Thyroid gland (tissue), 4 donors: ENCODE data around the gene NPPC. TPM values are rescaled to one million over a fixed set of nuclear protein-coding genes. Genes with fewer than 3 reads are reported as not detected.

Source experiments
- DNase-seq, 2 donors: peaks; one replicate each; pipeline ENCODE4 v3.0.0-alpha.2; 2019
- H3K27ac ChIP-seq, 3 donors: fragments of 200-600 bp; sonication (generic); 1 replicate in 2 of 3; 2 replicates in 1 of 3; pipeline ENCODE4 v1.5.1; 2016 to 2019; ENCODE audit warnings: mild to moderate bottlenecking in 1 of 3, moderate library complexity in 1 of 3
- H3K27me3 ChIP-seq: fragments of 200-600 bp; sonication (generic); one replicate; pipeline ENCODE4 v1.5.1; 2019
- H3K36me3 ChIP-seq, 2 donors: fragments of 200-600 bp; sonication (generic); one replicate each; pipeline ENCODE4 v1.5.1; 2016 to 2019
- H3K4me1 ChIP-seq, 2 donors: fragments of 200-600 bp; sonication (generic); one replicate each; pipeline ENCODE4 v1.5.1; 2017 to 2019
- H3K4me3 ChIP-seq, 3 donors: fragments of 200-600 bp; sonication (generic); replicated peaks in 1 of 3; 1 replicate in 2 of 3; 2 replicates in 1 of 3; pipeline ENCODE4 v1.5.1; 2016; ENCODE audit warnings: mild to moderate bottlenecking in 1 of 3
- H3K9me3 ChIP-seq: fragments of 200-600 bp; sonication (generic); one replicate; pipeline ENCODE4 v1.5.1; 2017
- CTCF ChIP-seq, 6 experiments: fragments of 200-600 bp in 3 of 6; fragments of 450-650 bp in 3 of 6; sonication (generic) in 3 of 6; IDR thresholded peaks; one replicate each; pipeline ENCODE4 v1.5.1; 2016 to 2019; ENCODE audit warnings: antibody characterized with exemption in 6 of 6, mild to moderate bottlenecking in 2 of 6, inconsistent platforms in 1 of 6, moderate library complexity in 1 of 6
- POLR2A ChIP-seq, 2 donors: fragments of 450-650 bp; IDR thresholded peaks; one replicate each; pipeline ENCODE4 v1.6.1; 2017; ENCODE audit warnings: antibody characterized with exemption in 2 of 2, mild to moderate bottlenecking in 2 of 2, moderate library complexity in 1 of 2
- WGBS, 2 donors: methylation state at CpG; one replicate each; pipeline ENCODE4 v1.1.5; 2017; 5-methylcytosine and 5-hydroxymethylcytosine counted together
- intact Hi-C: fragments of 100-400 bp; cut with DNase I; formaldehyde crosslinking; loops from one replicate; pipeline ENCODE4 v1.15.1; 2023
- total RNA-seq, 4 donors: library from RNA; depleted of rRNA; stranded (reverse); fragments of >200 nt; gene quantifications; one replicate each; pipeline ENCODE4 v1.2.3, GENCODE V29; 2016

NPPC gene
- total RNA-seq, 4 donors from 2014 or later: not detected

- Histone ChIP-seq H3K27ac (no peak overlapping the region), H3K4me1 (peaks cover 14 to 25% of the 10 kb centered on the region in 2 donors), H3K9me3 (no peaks in the 10 kb centered on the region), H3K4me3 (peak overlapping the region in 1 of 3 donors; percentile 35), H3K27me3 (no peaks in the 10 kb centered on the region), H3K36me3 (no peaks in the 10 kb centered on the region)
- DNase-seq: peak; percentile 55 to 61
- TF ChIP-seq POLR2A (IDR thresholded peaks at IDR 0.05) (no peak), CTCF (IDR thresholded peaks at IDR 0.05) (peak in 3 of 6 experiments; percentile 12 to 43 (median 34))
- 12 to 38% methylated on average over 8 to 42 of the region's 51 CpGs for WGBS, 2 donors
- intact Hi-C loops: loop anchor here (5.0 to 10.0 kb wide), 3 partner anchors 75 to 598 kb away; partner anchors contain the start of genes CHRND and PRSS56
Observed at GRCh38 chr2:231926761-231927565, 767 bp upstream of the NPPC start.

GRCh38 chr2:231925303-231926179, 655 bp downstream of the NPPC start:
- intact Hi-C loops: loop anchor here (2.0 to 10.0 kb wide), 4 partner anchors 73 to 599 kb away; partner anchors contain the start of genes CHRND and PRSS56
- H3K4me1 ChIP-seq: peaks cover 14 to 25% of the 10 kb centered on the region in 2 donors
- H3K4me3 ChIP-seq: peak overlapping the region in 1 of 3 donors; percentile 35
- WGBS, 2 donors: 0 to 3% methylated on average over 2 to 46 of the region's 96 CpGs
- peak; percentile 87 to 91 for DNase-seq
- H3K36me3 ChIP-seq: no peaks in the 10 kb centered on the region
- no peaks in the 10 kb centered on the region for H3K9me3 ChIP-seq
- no peaks in the 10 kb centered on the region for H3K27me3 ChIP-seq
- H3K27ac ChIP-seq: no peak overlapping the region
- TF ChIP-seq POLR2A (IDR thresholded peaks at IDR 0.05) (no peak), CTCF (IDR thresholded peaks at IDR 0.05) (peak; percentile 49 to 95 (median 86))

GRCh38 chr2:231924889-231925275, 1.3 kb downstream of the NPPC start:
- Histone ChIP-seq H3K4me3 (no peak overlapping the region), H3K27ac (no peak overlapping the region), H3K9me3 (no peaks in the 10 kb centered on the region), H3K4me1 (peaks cover 14 to 25% of the 10 kb centered on the region in 2 donors), H3K27me3 (no peaks in the 10 kb centered on the region), H3K36me3 (no peaks in the 10 kb centered on the region)
- WGBS, 2 donors: 28 to 35% methylated on average over 8 of the region's 8 CpGs
- intact Hi-C loops: loop anchor here (2.0 to 10.0 kb wide), 4 partner anchors 73 to 600 kb away; partner anchors contain the start of genes CHRND and PRSS56
- no peak for DNase-seq
- no peak for TF ChIP-seq CTCF (IDR thresholded peaks at IDR 0.05)

- Histone ChIP-seq H3K36me3 (no peaks in the 10 kb centered on the region), H3K4me3 (no peak overlapping the region), H3K4me1 (peaks cover 14 to 25% of the 10 kb centered on the region in 2 donors), H3K9me3 (no peaks in the 10 kb centered on the region), H3K27me3 (no peaks in the 10 kb centered on the region), H3K27ac (no peak overlapping the region)
- DNase-seq: no peak
- intact Hi-C loops: loop anchor here (2.0 to 10.0 kb wide), 2 partner anchors 405 to 601 kb away; partner anchors contain the start of genes CHRND and PRSS56
- no peak for TF ChIP-seq CTCF (IDR thresholded peaks at IDR 0.05)
- TF ChIP-seq POLR2A (IDR thresholded peaks at IDR 0.05): no peak
- WGBS, 2 donors: 70% methylated on average over 24 of the region's 24 CpGs
Observed at GRCh38 chr2:231923951-231924888, 2.0 kb downstream of the NPPC start.
